Tibial artery (tissue), 4 donors: ENCODE data around the gene IDH3G.

Experiments used
- DNase-seq, 2 donors: peaks; one replicate each; pipeline ENCODE4 v3.0.0-alpha.2; 2019
- H3K27ac ChIP-seq, 2 donors: fragments of 200-600 bp; sonication (generic) in 1 of 2; 1 replicate in 1 of 2; 2 replicates in 1 of 2; pipeline ENCODE4 v1.5.1; 2018 to 2019; ENCODE audit warnings: mild to moderate bottlenecking in 1 of 2
- H3K27me3 ChIP-seq, 2 donors: fragments of 200-600 bp; sonication (generic) in 1 of 2; one replicate each; pipeline versions ENCODE4 v1.5.1 to v1.6.0; 2016 to 2019
- H3K36me3 ChIP-seq, 3 donors: fragments of 200-600 bp; sonication (generic) in 2 of 3; one replicate each; pipeline ENCODE4 v1.5.1; 2016 to 2019; ENCODE audit warnings: mild to moderate bottlenecking in 2 of 3
- H3K4me1 ChIP-seq, 4 donors: fragments of 200-600 bp; sonication (generic) in 2 of 4; 1 replicate in 3 of 4; 2 replicates in 1 of 4; pipeline ENCODE4 v1.5.1; 2016 to 2019
- H3K4me3 ChIP-seq, 2 donors: fragments of 200-600 bp; sonication (generic) in 1 of 2; 1 replicate in 1 of 2; 2 replicates in 1 of 2; pipeline ENCODE4 v1.5.1; 2018 to 2019; ENCODE audit warnings: mild to moderate bottlenecking in 2 of 2
- H3K9me3 ChIP-seq, 3 donors: fragments of 200-600 bp; sonication (generic) in 1 of 3; one replicate each; pipeline ENCODE4 v1.5.1; 2016 to 2019
- intact Hi-C: fragments of 100-400 bp; cut with DNase I; formaldehyde crosslinking; loops from one replicate; pipeline ENCODE4 v1.15.0; 2023; ENCODE audit warnings: low total_unique reads
- TF ChIP-seq, protein P1 (sequence below), 2 experiments: fragments of 200-600 bp in 1 of 2; fragments of 450-650 bp in 1 of 2; IDR thresholded peaks; one replicate each; pipeline ENCODE4 v1.5.1; 2017 to 2019; ENCODE audit warnings: antibody characterized with exemption in 2 of 2, mild to moderate bottlenecking in 1 of 2, moderate library complexity in 1 of 2

Gene IDH3G

DNA sequence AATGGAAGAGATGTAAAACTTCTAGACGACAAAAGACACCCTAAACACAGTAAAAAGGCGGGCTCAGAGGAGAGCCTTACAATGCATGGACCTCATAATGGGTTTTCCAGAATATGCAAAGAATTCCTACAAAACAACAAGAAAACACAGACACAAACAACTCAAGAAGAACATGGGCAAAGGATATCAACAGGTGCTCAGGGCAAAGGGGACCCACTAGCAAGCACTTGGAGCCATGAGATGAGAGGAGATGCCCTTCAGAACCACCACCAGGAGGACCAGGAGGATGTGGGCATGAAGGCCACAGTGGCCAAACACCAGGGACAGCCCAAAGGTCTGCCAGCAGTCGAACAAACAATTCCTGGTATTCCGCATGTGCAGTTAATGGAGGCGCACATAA is 19.0 kb upstream of the IDH3G start:
- intact Hi-C loops: no loop called here
- Histone ChIP-seq H3K4me3 (no peak overlapping the region), H3K36me3 (no peaks in the 10 kb centered on the region), H3K27ac (no peak overlapping the region), H3K27me3 (no peaks in the 10 kb centered on the region), H3K9me3 (peaks cover 0 to 6% (median 0%) of the 10 kb centered on the region in 3 donors), H3K4me1 (no peaks in the 10 kb centered on the region)
- DNase-seq: no peak
- TF ChIP-seq, protein P1, sequence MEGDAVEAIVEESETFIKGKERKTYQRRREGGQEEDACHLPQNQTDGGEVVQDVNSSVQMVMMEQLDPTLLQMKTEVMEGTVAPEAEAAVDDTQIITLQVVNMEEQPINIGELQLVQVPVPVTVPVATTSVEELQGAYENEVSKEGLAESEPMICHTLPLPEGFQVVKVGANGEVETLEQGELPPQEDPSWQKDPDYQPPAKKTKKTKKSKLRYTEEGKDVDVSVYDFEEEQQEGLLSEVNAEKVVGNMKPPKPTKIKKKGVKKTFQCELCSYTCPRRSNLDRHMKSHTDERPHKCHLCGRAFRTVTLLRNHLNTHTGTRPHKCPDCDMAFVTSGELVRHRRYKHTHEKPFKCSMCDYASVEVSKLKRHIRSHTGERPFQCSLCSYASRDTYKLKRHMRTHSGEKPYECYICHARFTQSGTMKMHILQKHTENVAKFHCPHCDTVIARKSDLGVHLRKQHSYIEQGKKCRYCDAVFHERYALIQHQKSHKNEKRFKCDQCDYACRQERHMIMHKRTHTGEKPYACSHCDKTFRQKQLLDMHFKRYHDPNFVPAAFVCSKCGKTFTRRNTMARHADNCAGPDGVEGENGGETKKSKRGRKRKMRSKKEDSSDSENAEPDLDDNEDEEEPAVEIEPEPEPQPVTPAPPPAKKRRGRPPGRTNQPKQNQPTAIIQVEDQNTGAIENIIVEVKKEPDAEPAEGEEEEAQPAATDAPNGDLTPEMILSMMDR (IDR thresholded peaks at IDR 0.05): no peak

DNA sequence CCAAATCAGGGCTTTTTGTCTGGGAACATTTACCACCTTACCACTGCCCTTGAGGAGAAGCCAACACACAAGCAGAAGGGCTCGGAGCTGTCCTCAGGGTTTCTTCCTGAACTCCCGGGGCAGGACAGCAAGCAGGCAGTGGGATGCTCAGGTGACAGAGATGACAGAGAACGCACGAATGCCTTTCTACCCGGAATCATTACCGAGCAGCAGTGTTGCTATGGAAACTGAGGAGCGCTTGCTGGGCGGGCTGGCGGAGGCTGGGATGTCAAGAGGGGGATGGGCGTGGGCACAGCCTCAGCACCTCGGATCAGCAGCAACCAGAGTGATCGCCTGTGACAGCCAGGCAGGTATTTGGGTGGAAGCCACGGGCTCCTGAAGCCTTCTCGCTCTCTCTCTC is 18.0 kb upstream of the IDH3G start:
- H3K27me3 ChIP-seq: no peaks in the 10 kb centered on the region
- H3K4me3 ChIP-seq: no peak overlapping the region
- TF ChIP-seq, protein P1 (IDR thresholded peaks at IDR 0.05): no peak
- H3K36me3 ChIP-seq: no peaks in the 10 kb centered on the region
- intact Hi-C loops: no loop called here
- DNase-seq: no peak
- peaks cover 0 to 6% (median 0%) of the 10 kb centered on the region in 3 donors for H3K9me3 ChIP-seq
- H3K27ac ChIP-seq: no peak overlapping the region
- no peaks in the 10 kb centered on the region for H3K4me1 ChIP-seq

- intact Hi-C loops: no loop called here
- no peaks in the 10 kb centered on the region for H3K27me3 ChIP-seq
- TF ChIP-seq, protein P1 (IDR thresholded peaks at IDR 0.05): no peak
- DNase-seq: no peak
- no peak overlapping the region for H3K4me3 ChIP-seq
- H3K27ac ChIP-seq: no peak overlapping the region
- peaks cover 0 to 8% (median 0%) of the 10 kb centered on the region in 3 donors for H3K36me3 ChIP-seq
- H3K4me1 ChIP-seq: no peaks in the 10 kb centered on the region
- H3K9me3 ChIP-seq: peaks cover 0 to 6% (median 0%) of the 10 kb centered on the region in 3 donors
Measured at GRCh38 chrX:153807976-153808375, 13.8 kb upstream of the IDH3G start.

DNA sequence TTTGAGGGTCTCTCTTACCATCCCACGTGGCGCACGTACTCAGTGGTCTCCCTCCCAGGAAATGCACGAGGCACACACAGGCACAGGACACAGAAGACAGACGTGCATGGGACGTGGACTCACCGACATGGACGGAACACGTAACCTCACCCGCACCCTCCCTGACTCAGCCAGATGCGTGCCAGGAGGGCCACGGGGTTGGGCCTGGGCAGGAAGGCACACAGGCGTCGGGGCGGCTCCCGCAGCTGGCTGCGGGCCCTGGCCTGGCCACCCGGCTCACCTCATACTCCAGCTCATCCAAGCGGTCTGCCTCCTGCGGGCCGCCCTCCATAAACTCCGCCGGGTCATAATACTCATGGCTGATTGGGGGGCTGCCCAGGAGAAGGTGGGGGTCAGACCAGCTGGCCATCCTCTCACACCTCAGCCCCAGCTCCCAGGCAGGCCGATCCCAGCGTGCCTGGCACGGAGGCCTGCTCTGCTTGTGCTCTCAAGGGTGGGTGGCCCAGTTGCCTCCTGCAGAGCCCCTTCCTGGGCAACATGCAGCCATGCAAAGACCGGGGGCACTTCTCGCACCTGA is 12.9 kb upstream of the IDH3G start:
- peaks cover 0 to 8% (median 0%) of the 10 kb centered on the region in 3 donors for H3K36me3 ChIP-seq

GRCh38 chrX:153805436-153805835 is 11.3 kb upstream of the IDH3G start:
- no peak overlapping the region for H3K27ac ChIP-seq
- peaks cover 0 to under 1% (median 0%) of the 10 kb centered on the region in 3 donors for H3K9me3 ChIP-seq
- no peaks in the 10 kb centered on the region for H3K27me3 ChIP-seq
- DNase-seq: no peak
- H3K4me1 ChIP-seq: peaks cover 0 to 4% (median 2%) of the 10 kb centered on the region in 4 donors
- TF ChIP-seq, protein P1 (IDR thresholded peaks at IDR 0.05): no peak
- peaks cover 0 to 8% (median 0%) of the 10 kb centered on the region in 3 donors for H3K36me3 ChIP-seq
- no peak overlapping the region for H3K4me3 ChIP-seq
- intact Hi-C loops: no loop called here

More for the DNA sequence above, 12.9 kb upstream of the IDH3G start:
- intact Hi-C loops: no loop called here
- Histone ChIP-seq H3K4me1 (no peaks in the 10 kb centered on the region), H3K9me3 (peaks cover 0 to 6% (median 0%) of the 10 kb centered on the region in 3 donors), H3K4me3 (no peak overlapping the region), H3K27ac (no peak overlapping the region), H3K27me3 (no peaks in the 10 kb centered on the region)
- DNase-seq: no peak
- TF ChIP-seq, protein P1 (IDR thresholded peaks at IDR 0.05): no peak
